ENCODE results near the gene TTN. TPM values are rescaled to one million over a fixed set of nuclear protein-coding genes. Genes with fewer than 3 reads are reported as not detected.

The TTN gene
- 0.03 TPM in 1 of 2 replicates, not detected in the other for total RNA-seq (2014; rRNA removed; shearing (Covaris generic))

DNA sequence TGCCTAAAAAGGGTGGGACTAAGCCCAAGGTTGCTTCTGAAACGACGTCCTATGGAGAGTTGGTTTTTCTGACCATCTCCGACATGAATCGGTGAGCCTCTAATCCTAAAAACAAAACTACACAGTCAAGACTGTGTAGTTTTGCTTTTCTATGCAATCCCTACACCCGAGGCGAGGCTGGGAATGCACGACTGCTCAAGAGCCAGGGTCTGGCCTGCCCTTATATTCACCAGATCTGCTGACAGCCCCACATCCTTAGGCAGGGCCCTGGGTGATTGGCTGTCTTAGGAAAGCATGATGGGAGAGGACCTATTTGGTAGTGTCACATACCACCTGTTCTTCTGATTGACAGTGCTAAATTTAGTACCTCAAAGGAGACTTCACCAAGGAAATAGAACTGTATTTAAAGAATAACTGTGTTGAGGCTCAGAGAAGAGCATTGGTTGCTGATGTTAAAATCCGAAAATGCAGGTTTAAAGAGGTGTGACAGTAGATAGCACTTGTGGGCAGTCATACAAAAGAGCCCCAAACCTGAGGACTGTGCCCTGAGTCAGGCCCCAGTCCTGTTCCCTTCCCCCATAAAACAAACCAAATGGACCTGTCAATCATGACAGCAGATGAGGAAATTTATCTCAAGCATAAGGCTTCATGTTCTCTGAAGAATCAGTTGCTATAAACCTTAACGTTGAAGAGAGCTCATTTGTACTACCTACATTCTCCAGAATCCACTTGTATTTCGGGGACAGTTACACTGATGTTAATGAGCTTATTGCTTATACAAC is at the start of gene TTN:
Gene TTN, minus strand, starts transcription at position 197 of the 782 bp plus-strand sequence. CDS start 2,781 bp downstream, outside the sequence.
- Histone ChIP-seq H3K27ac (no peak within 1 kb of the TSS), H3K36me3 (no peaks in the 10 kb centered on the region), H3K4me1 (replicated peaks) (no peaks in the 10 kb centered on the region), H3K9me3 (replicated peaks) (no peaks in the 10 kb centered on the region), H3K27me3 (replicated peaks) (no peaks in the 10 kb centered on the region), H3K4me3 (no peak within 1 kb of the TSS)
- DNase-seq (ENCODE audit: low read depth in 1 of 2, low spot score in 2 of 2) = no peak

DNA sequence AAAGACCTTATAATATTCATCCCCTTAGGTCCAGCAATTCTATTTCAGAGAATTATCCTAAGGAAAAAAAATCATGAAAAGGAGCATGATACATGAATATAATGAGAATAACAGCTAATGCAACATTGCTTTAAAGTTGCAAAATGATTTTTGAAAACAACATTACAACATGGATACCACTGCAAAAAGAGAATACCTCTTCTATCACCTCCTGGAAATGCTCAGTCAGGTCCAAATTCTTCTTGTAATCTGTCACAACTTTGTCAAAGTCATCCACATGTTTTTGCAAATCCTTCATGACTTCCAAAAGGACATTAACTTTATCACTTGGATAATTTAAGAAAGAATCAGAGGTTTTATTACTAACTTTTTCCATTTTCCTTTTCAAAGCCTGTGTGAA is 47.9 kb upstream of the TTN start:
- H3K36me3 ChIP-seq = no peaks in the 10 kb centered on the region
- no peak for DNase-seq (ENCODE audit: low read depth in 1 of 2, low spot score in 2 of 2)
- no peak overlapping the region for H3K27ac ChIP-seq
- H3K4me3 ChIP-seq = no peak overlapping the region
- H3K27me3 ChIP-seq (replicated peaks) = no peaks in the 10 kb centered on the region
- H3K4me1 ChIP-seq (replicated peaks) = peaks cover 8% of the 10 kb centered on the region
- H3K9me3 ChIP-seq (replicated peaks) = no peaks in the 10 kb centered on the region

DNA sequence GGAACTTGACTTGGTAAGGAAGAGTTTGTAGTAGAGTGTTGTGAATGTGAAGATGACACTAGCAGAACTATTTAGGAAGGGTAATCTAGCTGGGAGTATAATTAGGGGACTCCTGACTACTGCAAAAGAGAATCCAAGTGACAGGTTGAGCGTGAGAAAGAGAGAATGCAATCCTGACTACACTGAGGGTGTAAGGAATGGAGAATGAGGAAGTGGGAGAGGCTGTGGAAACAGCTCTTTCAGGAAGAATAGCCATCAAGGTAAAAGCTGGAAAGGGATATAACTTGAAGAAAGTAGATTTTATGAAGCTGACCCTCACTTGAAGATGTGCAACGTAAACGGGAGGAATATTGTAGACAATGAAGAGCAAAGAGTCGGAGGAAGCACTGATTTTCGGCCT is 41.1 kb upstream of the TTN start:
- Histone ChIP-seq H3K27ac (no peak overlapping the region), H3K4me1 (replicated peaks) (no peaks in the 10 kb centered on the region), H3K27me3 (replicated peaks) (no peaks in the 10 kb centered on the region), H3K4me3 (no peak overlapping the region), H3K36me3 (no peaks in the 10 kb centered on the region), H3K9me3 (replicated peaks) (no peaks in the 10 kb centered on the region)
- DNase-seq (ENCODE audit: low read depth in 1 of 2, low spot score in 2 of 2) = no peak

GRCh38 chr2:178846458-178846802 is 39.2 kb upstream of the TTN start:
- Histone ChIP-seq H3K27ac (no peak overlapping the region), H3K9me3 (replicated peaks) (no peaks in the 10 kb centered on the region), H3K4me1 (replicated peaks) (no peaks in the 10 kb centered on the region), H3K4me3 (no peak overlapping the region), H3K36me3 (no peaks in the 10 kb centered on the region), H3K27me3 (replicated peaks) (no peaks in the 10 kb centered on the region)
- DNase-seq (ENCODE audit: low read depth in 1 of 2, low spot score in 2 of 2) = no peak

DNA sequence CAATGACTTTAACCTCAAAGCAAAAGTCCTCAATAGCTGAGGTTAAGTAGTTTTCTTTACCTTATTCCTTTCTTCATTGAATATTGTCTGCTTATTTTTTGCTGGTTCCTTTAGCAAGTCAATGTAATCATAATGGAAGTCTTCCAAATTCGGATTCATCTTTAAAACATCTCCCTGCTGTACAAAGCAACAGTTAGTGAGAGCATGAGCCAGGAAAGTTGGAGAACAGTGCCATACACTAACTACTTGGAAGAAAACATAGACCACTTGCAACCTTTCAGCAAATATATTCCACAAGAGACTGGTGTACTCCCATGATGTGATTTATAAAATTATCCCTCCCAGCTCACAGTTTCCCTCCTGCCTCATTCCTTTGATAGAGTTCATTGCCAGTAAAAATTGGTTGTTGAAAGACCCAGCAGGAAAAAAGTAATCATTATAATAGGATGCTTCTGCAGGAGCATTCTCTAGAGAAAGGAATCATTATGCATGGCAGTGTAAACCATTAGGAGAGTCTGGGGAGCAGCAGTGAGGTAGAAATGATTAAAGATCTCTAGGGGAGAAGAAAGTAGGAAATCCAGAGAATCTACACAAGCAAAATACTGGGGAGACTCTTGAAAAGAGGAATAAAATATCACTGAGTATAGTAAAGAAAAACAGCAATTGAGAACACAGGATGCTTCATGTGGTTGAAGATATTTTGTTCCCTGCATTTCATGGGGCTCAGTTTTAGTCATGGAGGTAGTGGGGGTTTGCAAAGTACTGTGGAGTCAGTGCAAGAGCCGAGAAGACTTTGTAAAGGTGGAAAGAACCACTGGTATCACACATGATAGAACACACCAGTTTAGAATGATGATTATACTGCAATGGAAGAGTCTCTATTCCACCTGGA is 38.6 kb upstream of the TTN start:
- H3K9me3 ChIP-seq (replicated peaks) = no peaks in the 10 kb centered on the region
- no peak overlapping the region for H3K27ac ChIP-seq
- H3K4me1 ChIP-seq (replicated peaks) = no peaks in the 10 kb centered on the region
- H3K27me3 ChIP-seq (replicated peaks) = no peaks in the 10 kb centered on the region
- DNase-seq (ENCODE audit: low read depth in 1 of 2, low spot score in 2 of 2) = no peak
- no peaks in the 10 kb centered on the region for H3K36me3 ChIP-seq
- no peak overlapping the region for H3K4me3 ChIP-seq

GRCh38 chr2:178844701-178845100 is 37.5 kb upstream of the TTN start:
- H3K27ac ChIP-seq = no peak overlapping the region
- H3K36me3 ChIP-seq = no peaks in the 10 kb centered on the region
- no peak for DNase-seq (ENCODE audit: low read depth in 1 of 2, low spot score in 2 of 2)
- no peak overlapping the region for H3K4me3 ChIP-seq
- H3K9me3 ChIP-seq (replicated peaks) = no peaks in the 10 kb centered on the region
- no peaks in the 10 kb centered on the region for H3K4me1 ChIP-seq (replicated peaks)
- no peaks in the 10 kb centered on the region for H3K27me3 ChIP-seq (replicated peaks)

- Histone ChIP-seq H3K4me3 (no peak overlapping the region), H3K9me3 (replicated peaks) (no peaks in the 10 kb centered on the region), H3K36me3 (no peaks in the 10 kb centered on the region), H3K27me3 (replicated peaks) (no peaks in the 10 kb centered on the region), H3K4me1 (replicated peaks) (no peaks in the 10 kb centered on the region), H3K27ac (no peak overlapping the region)
- DNase-seq (ENCODE audit: low read depth in 1 of 2, low spot score in 2 of 2) = no peak
Measured at GRCh38 chr2:178844269-178844668, 37.0 kb upstream of the TTN start.

DNA sequence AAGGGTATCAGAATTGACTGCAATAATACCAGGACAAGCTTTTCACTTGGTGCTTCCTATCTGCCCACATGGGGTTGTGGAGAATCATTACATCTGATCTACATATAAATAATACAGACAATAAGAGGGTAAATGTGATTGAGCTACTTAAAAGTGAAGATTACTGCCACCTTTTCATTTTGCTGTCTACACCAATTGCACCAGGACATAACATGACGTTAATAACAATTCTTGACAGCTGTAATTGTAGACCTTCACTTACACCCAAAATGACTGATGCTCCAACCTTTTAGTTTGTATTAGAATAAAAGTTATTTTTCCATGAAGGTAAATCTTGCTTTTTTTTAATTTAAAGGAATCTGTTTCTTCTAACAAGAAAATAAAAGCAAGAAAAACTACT is 36.5 kb upstream of the TTN start:
- Histone ChIP-seq H3K27me3 (replicated peaks) (no peaks in the 10 kb centered on the region), H3K9me3 (replicated peaks) (no peaks in the 10 kb centered on the region)

GRCh38 chr2:178836807-178837206 is 29.6 kb upstream of the TTN start:
- H3K9me3 ChIP-seq (replicated peaks) = no peaks in the 10 kb centered on the region
- H3K27me3 ChIP-seq (replicated peaks) = no peaks in the 10 kb centered on the region
- H3K4me1 ChIP-seq (replicated peaks) = no peaks in the 10 kb centered on the region
- H3K4me3 ChIP-seq = no peak overlapping the region
- no peaks in the 10 kb centered on the region for H3K36me3 ChIP-seq
- DNase-seq (ENCODE audit: low read depth in 1 of 2, low spot score in 2 of 2) = no peak
- H3K27ac ChIP-seq = no peak overlapping the region

More for the DNA sequence above, 36.5 kb upstream of the TTN start:
- Histone ChIP-seq H3K4me3 (no peak overlapping the region), H3K36me3 (no peaks in the 10 kb centered on the region), H3K4me1 (replicated peaks) (no peaks in the 10 kb centered on the region), H3K27ac (no peak overlapping the region)
- no peak for DNase-seq (ENCODE audit: low read depth in 1 of 2, low spot score in 2 of 2)

- no peaks in the 10 kb centered on the region for H3K36me3 ChIP-seq
- no peak overlapping the region for H3K4me3 ChIP-seq
- DNase-seq (ENCODE audit: low read depth in 1 of 2, low spot score in 2 of 2) = no peak
- H3K27me3 ChIP-seq (replicated peaks) = no peaks in the 10 kb centered on the region; the same call in 1 of the 2 replicates
- H3K9me3 ChIP-seq (replicated peaks) = no peaks in the 10 kb centered on the region
- H3K27ac ChIP-seq = no peak overlapping the region
- H3K4me1 ChIP-seq (replicated peaks) = no peaks in the 10 kb centered on the region
Measured at GRCh38 chr2:178834086-178834485, 26.9 kb upstream of the TTN start.

- no peak for DNase-seq (ENCODE audit: low read depth in 1 of 2, low spot score in 2 of 2)
- Histone ChIP-seq H3K9me3 (replicated peaks) (no peaks in the 10 kb centered on the region), H3K4me3 (no peak overlapping the region), H3K36me3 (no peaks in the 10 kb centered on the region), H3K27ac (no peak overlapping the region), H3K27me3 (replicated peaks) (no peaks in the 10 kb centered on the region; the same call in 1 of the 2 replicates), H3K4me1 (replicated peaks) (no peaks in the 10 kb centered on the region)
Measured at GRCh38 chr2:178833382-178833781, 26.2 kb upstream of the TTN start.

- Histone ChIP-seq H3K27ac (no peak overlapping the region), H3K4me1 (replicated peaks) (no peaks in the 10 kb centered on the region), H3K9me3 (replicated peaks) (no peaks in the 10 kb centered on the region), H3K36me3 (no peaks in the 10 kb centered on the region), H3K27me3 (replicated peaks) (no peaks in the 10 kb centered on the region; the same call in 1 of the 2 replicates), H3K4me3 (no peak overlapping the region)
- no peak for DNase-seq (ENCODE audit: low read depth in 1 of 2, low spot score in 2 of 2)
Measured at GRCh38 chr2:178830451-178830850, 23.2 kb upstream of the TTN start.

DNA sequence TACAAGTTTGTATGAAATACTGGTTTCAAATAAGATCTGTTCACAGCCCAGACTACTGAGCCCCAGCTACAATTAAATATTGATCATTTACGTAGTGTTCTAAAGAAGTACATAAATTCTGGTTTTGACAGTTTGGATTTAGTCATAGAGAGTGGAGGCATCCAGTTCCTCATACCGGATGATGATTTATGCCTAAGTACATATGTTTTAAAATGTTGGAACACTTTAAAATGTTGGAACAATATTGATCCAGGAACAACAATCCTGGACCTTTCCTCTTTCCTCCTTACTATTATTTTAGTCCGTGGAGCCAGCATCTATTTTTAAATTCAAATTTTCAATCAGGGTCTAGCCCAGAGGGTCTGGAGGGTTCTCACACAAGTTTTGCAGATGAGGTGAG is 22.8 kb upstream of the TTN start:
- H3K27me3 ChIP-seq (replicated peaks) = no peaks in the 10 kb centered on the region; the same call in 1 of the 2 replicates
- no peaks in the 10 kb centered on the region for H3K9me3 ChIP-seq (replicated peaks)
- no peaks in the 10 kb centered on the region for H3K36me3 ChIP-seq
- H3K4me3 ChIP-seq = no peak overlapping the region
- H3K4me1 ChIP-seq (replicated peaks) = no peaks in the 10 kb centered on the region
- no peak overlapping the region for H3K27ac ChIP-seq
- no peak for DNase-seq (ENCODE audit: low read depth in 1 of 2, low spot score in 2 of 2)

DNA sequence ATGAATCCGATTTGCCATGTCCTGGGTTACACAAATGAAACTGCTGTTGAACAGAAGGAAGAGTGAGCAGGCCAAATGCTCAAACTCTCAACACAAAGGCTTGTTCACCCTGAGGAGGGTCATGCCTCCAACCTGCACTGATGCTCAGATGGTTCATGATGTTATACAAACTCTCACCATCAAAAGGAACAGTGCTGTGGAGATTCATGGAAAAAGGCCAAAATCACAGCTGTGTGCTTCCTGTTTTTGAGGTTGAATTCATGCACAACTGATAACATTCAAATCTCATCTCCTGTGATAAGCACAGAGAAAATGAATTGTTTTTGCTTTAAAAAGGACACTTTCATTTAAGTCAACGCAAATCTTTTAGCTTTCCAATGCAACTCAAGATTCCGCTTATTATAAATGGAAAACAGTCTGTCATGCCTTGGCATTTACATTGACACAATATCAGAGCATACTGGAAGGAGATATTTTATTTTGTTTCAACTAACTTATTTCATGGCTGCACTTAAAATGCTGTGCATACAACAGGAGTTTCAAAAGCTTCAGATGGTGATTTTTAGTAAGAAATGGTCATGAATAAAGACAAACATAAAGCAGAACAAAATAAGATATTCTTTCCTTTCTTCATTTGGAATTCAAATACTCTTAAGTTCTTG is 22.2 kb upstream of the TTN start:
- Histone ChIP-seq H3K27me3 (replicated peaks) (no peaks in the 10 kb centered on the region; the same call in 1 of the 2 replicates), H3K27ac (no peak overlapping the region), H3K4me1 (replicated peaks) (no peaks in the 10 kb centered on the region), H3K4me3 (no peak overlapping the region), H3K9me3 (replicated peaks) (no peaks in the 10 kb centered on the region), H3K36me3 (no peaks in the 10 kb centered on the region)
- no peak for DNase-seq (ENCODE audit: low read depth in 1 of 2, low spot score in 2 of 2)

All from SJSA1 (cell line).